Endothelial cell (in vitro differentiated cells): ENCODE measurements around the gene DSCAML1. TPM values are rescaled to one million over a fixed set of nuclear protein-coding genes. Genes with fewer than 3 reads are reported as not detected.

ENCODE experiments used
- DNase-seq: peaks from one replicate; pipeline ENCODE4 v3.0.0; 2021; ENCODE audit warnings: low spot score
- H3K27ac Mint-ChIP-seq: one replicate; pipeline ENCODE4 v1.8.0; 2021; ENCODE audit warnings: mixed read lengths, inconsistent platforms; ENCODE audit not compliant: unreplicated experiment
- H3K27me3 Mint-ChIP-seq: one replicate; pipeline ENCODE4 v1.8.0; 2021; ENCODE audit warnings: mild to moderate bottlenecking, moderate library complexity, mixed read lengths, inconsistent platforms; ENCODE audit not compliant: unreplicated experiment
- H3K36me3 Mint-ChIP-seq: one replicate; pipeline ENCODE4 v1.8.0; 2021; ENCODE audit warnings: mild to moderate bottlenecking, low read depth, mixed read lengths, inconsistent platforms; ENCODE audit not compliant: unreplicated experiment
- H3K4me1 Mint-ChIP-seq: one replicate; pipeline ENCODE4 v1.8.0; 2021; ENCODE audit warnings: mild to moderate bottlenecking, mixed read lengths, inconsistent platforms; ENCODE audit not compliant: unreplicated experiment
- H3K4me3 Mint-ChIP-seq: one replicate; pipeline ENCODE4 v1.8.0; 2021; ENCODE audit warnings: mild to moderate bottlenecking, mixed read lengths, inconsistent platforms; ENCODE audit not compliant: unreplicated experiment
- H3K9me3 Mint-ChIP-seq: one replicate; pipeline ENCODE4 v1.8.0; 2021; ENCODE audit warnings: mixed read lengths, inconsistent platforms; ENCODE audit not compliant: unreplicated experiment
- total RNA-seq: library from RNA; stranded (reverse); fragmentation: NEBNext Ultra II Directional; extraction: Animal tissue kit (Norgen Biotek cat#: 25700); gene quantifications from one replicate; pipeline ENCODE4 v1.2.1, GENCODE V29; 2021; ENCODE audit not compliant: unreplicated experiment
- TF ChIP-seq, protein P1 (sequence below): fragments of 200-600 bp; sonication (generic); IDR thresholded peaks from one replicate; pipeline ENCODE4 v1.5.0; 2021; ENCODE audit warnings: antibody characterized with exemption; ENCODE audit not compliant: unreplicated experiment

The DSCAML1 gene
- total RNA-seq, 1 donor from 2014 or later, result 3.8 TPM

GRCh38 chr11:117454564-117454917 lies 342.5 kb downstream of the DSCAML1 start:
- Mint-ChIP-seq H3K27ac (no peak overlapping the region), H3K4me3 (no peak overlapping the region), H3K36me3 (no peaks in the 10 kb centered on the region), H3K27me3 (peaks cover 3% of the 10 kb centered on the region), H3K9me3 (no peaks in the 10 kb centered on the region), H3K4me1 (no peaks in the 10 kb centered on the region)
- no peak for DNase-seq
- TF ChIP-seq, protein P1, sequence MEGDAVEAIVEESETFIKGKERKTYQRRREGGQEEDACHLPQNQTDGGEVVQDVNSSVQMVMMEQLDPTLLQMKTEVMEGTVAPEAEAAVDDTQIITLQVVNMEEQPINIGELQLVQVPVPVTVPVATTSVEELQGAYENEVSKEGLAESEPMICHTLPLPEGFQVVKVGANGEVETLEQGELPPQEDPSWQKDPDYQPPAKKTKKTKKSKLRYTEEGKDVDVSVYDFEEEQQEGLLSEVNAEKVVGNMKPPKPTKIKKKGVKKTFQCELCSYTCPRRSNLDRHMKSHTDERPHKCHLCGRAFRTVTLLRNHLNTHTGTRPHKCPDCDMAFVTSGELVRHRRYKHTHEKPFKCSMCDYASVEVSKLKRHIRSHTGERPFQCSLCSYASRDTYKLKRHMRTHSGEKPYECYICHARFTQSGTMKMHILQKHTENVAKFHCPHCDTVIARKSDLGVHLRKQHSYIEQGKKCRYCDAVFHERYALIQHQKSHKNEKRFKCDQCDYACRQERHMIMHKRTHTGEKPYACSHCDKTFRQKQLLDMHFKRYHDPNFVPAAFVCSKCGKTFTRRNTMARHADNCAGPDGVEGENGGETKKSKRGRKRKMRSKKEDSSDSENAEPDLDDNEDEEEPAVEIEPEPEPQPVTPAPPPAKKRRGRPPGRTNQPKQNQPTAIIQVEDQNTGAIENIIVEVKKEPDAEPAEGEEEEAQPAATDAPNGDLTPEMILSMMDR, result no peak

GRCh38 chr11:117453886-117454563 lies 343.0 kb downstream of the DSCAML1 start:
- H3K4me1 Mint-ChIP-seq, result no peaks in the 10 kb centered on the region
- H3K27ac Mint-ChIP-seq, result no peak overlapping the region
- no peaks in the 10 kb centered on the region for H3K9me3 Mint-ChIP-seq
- TF ChIP-seq, protein P1, result no peak
- no peak overlapping the region for H3K4me3 Mint-ChIP-seq
- peaks cover 3% of the 10 kb centered on the region for H3K27me3 Mint-ChIP-seq
- no peaks in the 10 kb centered on the region for H3K36me3 Mint-ChIP-seq
- no peak for DNase-seq

GRCh38 chr11:117449111-117449693 lies 347.8 kb downstream of the DSCAML1 start:
- Mint-ChIP-seq H3K9me3 (no peaks in the 10 kb centered on the region), H3K4me3 (peak overlapping the region; percentile 12), H3K27ac (no peak overlapping the region), H3K36me3 (no peaks in the 10 kb centered on the region), H3K4me1 (no peaks in the 10 kb centered on the region), H3K27me3 (peaks cover 2% of the 10 kb centered on the region)
- TF ChIP-seq, protein P1, result no peak
- DNase-seq, result no peak

DNA sequence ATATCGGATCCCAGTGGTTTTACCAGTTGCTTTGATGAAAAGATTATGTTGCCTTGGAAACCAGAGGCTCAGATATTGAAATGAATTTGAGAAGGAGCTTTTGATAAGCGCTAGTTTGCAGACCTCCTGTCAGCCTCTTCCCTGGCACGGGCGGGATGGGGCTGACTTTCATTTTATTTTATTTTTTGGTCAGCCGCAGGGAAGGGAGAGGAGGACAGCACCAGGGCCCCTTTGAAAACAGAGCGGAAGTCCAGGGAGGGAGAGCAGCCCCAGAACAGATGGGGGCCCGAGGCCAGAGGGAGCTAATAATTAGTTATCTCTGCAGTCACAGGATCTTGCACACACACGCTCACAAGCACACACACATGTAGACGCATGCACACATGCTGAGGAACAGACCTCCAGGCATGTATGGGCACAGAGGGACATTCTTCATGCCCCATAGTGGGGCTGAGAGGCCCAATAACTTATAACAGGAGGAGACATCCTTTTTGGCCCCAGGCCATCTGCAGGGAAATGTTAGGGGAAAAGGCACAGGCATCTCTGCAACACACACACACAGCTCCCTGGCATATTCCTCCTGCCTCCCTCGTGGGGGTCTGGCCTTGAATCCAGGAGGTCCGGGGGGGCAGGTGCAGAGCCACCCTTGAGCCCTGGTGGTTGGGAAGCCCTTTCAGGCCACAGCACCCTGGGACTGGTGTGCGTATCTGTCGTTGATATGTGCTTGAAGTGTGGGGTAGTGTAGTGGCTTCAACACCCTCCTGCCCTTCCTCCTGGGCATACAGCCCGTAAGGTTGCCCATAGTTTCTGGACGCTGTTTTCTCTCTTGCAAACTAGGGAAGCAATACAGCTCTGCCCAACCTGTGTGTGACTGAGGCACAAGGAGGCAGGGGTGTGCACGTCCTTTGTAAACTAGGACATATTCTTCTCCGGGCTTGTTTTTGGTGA lies 352.0 kb downstream of the DSCAML1 start:
- Mint-ChIP-seq H3K36me3 (peaks cover 4% of the 10 kb centered on the region), H3K27ac (no peak overlapping the region), H3K27me3 (peaks cover 4% of the 10 kb centered on the region), H3K4me3 (no peak overlapping the region), H3K9me3 (no peaks in the 10 kb centered on the region), H3K4me1 (no peaks in the 10 kb centered on the region)
- DNase-seq, result no peak
- TF ChIP-seq, protein P1, result no peak

DNA sequence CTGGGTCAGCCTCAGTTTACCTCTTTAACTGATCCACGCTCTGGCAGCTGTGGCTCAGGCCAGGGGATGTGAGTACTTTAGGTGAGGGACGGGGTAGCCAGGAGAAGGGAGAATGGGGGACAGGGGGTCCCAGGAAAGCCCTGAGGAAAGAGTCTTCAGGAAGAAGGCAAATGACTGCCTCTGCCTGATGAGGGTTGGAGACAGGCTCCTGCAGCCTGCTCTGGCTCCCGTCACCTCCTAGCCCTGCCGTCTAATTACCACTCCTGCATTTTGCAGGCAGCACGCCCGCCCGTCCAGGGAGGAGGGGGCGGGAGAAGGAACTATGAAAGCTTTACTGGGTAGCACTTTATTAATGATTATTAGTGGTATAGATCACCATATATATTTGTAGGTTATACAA lies 352.8 kb downstream of the DSCAML1 start:
- Mint-ChIP-seq H3K36me3 (peaks cover 4% of the 10 kb centered on the region), H3K4me1 (no peaks in the 10 kb centered on the region), H3K27me3 (peaks cover 5% of the 10 kb centered on the region), H3K9me3 (no peaks in the 10 kb centered on the region), H3K4me3 (no peak overlapping the region), H3K27ac (no peak overlapping the region)
- TF ChIP-seq, protein P1, result no peak
- DNase-seq, result no peak
